Coronary artery (tissue), 2 donors: ENCODE measurements around the gene IZUMO1R.

ENCODE experiments used
- DNase-seq: peaks from one replicate; pipeline ENCODE4 v3.0.0-alpha.2; 2017; ENCODE audit warnings: low spot score
- H3K27ac ChIP-seq, 2 donors: fragments of 200-600 bp; sonication (generic); one replicate each; pipeline ENCODE4 v1.5.1; 2016 to 2019
- H3K4me3 ChIP-seq: fragments of 200-600 bp; sonication (generic); 2 replicates; pipeline ENCODE4 v1.5.1; 2016; ENCODE audit warnings: mild to moderate bottlenecking, moderate library complexity
- TF ChIP-seq, protein P1 (sequence below): fragments of 200-600 bp; sonication (generic); IDR thresholded peaks from one replicate; pipeline ENCODE4 v1.5.1; 2019; ENCODE audit warnings: antibody characterized with exemption

IZUMO1R gene

GRCh38 chr11:94281324-94281723, 23.1 kb upstream of the IZUMO1R start:
- DNase-seq: no peak
- TF ChIP-seq, protein P1, sequence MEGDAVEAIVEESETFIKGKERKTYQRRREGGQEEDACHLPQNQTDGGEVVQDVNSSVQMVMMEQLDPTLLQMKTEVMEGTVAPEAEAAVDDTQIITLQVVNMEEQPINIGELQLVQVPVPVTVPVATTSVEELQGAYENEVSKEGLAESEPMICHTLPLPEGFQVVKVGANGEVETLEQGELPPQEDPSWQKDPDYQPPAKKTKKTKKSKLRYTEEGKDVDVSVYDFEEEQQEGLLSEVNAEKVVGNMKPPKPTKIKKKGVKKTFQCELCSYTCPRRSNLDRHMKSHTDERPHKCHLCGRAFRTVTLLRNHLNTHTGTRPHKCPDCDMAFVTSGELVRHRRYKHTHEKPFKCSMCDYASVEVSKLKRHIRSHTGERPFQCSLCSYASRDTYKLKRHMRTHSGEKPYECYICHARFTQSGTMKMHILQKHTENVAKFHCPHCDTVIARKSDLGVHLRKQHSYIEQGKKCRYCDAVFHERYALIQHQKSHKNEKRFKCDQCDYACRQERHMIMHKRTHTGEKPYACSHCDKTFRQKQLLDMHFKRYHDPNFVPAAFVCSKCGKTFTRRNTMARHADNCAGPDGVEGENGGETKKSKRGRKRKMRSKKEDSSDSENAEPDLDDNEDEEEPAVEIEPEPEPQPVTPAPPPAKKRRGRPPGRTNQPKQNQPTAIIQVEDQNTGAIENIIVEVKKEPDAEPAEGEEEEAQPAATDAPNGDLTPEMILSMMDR: no peak
- Histone ChIP-seq H3K27ac (no peak overlapping the region), H3K4me3 (no peak overlapping the region)

- TF ChIP-seq, protein P1: no peak
- no peak for DNase-seq
- Histone ChIP-seq H3K4me3 (no peak overlapping the region), H3K27ac (no peak overlapping the region)
Observed at GRCh38 chr11:94283678-94284077, 20.7 kb upstream of the IZUMO1R start.

- H3K27ac ChIP-seq: no peak overlapping the region
- H3K4me3 ChIP-seq: no peak overlapping the region
- TF ChIP-seq, protein P1: no peak
- no peak for DNase-seq
Observed at GRCh38 chr11:94295534-94295933, 8.8 kb upstream of the IZUMO1R start.

DNA sequence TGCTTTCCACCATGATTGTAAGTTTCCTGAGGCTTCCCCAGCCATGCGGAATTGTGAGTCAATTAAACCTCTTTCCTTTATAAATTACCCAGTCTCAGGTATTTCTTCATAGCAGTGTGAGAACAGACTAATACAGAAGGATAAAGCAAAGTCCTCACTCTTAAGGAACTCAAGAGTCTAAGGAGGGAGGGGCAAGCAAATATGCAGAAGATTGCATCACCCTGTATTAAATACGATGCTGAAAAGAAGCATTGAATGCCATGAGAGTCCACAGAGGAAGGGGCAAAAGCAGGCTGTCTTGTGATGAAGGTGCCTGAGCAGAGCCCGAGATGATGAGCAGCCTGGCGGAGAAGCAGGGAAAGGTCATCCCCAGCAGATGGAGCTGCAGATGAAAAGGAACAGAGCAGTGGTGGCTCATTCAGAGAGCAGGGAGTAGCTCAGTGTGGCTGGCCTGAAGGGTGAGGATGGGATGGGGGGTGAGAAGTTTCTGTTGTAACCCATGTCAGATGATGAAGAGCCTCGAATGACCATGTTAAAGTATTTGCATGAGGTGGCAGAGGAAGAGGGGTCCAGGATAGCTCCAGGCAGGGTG, 6.3 kb upstream of the IZUMO1R start:
- no peak overlapping the region for H3K4me3 ChIP-seq
- TF ChIP-seq, protein P1: no peak

DNA sequence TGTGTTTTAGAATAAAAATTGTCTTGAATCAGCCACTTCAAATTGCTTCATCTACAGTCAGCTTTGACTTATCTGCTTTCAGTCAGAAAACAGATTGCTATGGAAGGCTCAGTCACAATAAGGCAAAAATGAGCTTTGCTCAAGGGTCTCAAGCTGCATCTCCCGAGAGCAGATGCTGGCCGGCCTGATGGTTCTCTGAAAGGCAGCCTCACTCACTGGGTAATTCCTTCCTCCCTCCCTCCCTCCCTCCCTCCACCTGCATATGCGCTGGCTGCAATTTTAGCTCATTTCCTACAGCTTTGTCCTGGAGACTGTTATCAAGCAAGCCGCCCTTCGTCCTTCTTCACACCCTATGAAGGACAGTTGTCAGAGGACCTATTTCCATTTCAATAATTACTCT, 1.6 kb upstream of the IZUMO1R start:
- H3K27ac ChIP-seq: peak overlapping the region in 1 of 2 donors; percentile 18
- H3K4me3 ChIP-seq: no peak overlapping the region
- TF ChIP-seq, protein P1: no peak
- DNase-seq: no peak

More for the DNA sequence above, 6.3 kb upstream of the IZUMO1R start:
- no peak for DNase-seq
- H3K27ac ChIP-seq: no peak overlapping the region

DNA sequence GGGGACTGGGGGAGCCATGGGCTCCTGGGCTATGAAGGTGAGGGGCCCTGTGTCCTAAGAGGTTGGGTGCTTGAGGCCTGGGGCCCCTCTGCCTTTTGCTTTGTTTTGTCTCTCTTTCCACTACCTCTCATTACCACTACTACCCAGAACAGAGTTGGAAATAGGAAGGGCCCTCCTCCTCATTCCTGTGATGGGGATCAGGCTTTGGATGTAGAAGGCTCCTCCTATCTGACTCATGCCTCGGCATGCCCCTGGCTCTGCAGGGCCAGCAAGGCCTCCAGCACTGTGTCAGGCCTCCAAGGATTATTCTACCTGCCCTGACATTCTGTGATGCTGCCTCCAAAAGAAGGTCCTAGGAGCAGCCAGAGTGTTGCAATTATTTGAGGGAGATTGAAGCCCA, 766 bp downstream of the IZUMO1R start:
- DNase-seq: no peak
- TF ChIP-seq, protein P1: no peak
- H3K27ac ChIP-seq: peak overlapping the region in 1 of 2 donors; percentile 79
- H3K4me3 ChIP-seq: no peak overlapping the region

GRCh38 chr11:94307101-94307791, 2.9 kb downstream of the IZUMO1R start:
- TF ChIP-seq, protein P1: no peak
- no peak for DNase-seq
- Histone ChIP-seq H3K4me3 (no peak overlapping the region), H3K27ac (no peak overlapping the region)
